Omental fat pad (tissue), 4 donors: ENCODE results near the gene CADPS2. TPM values are rescaled to one million over a fixed set of nuclear protein-coding genes. Genes with fewer than 3 reads are reported as not detected.

Source experiments
- ATAC-seq: fragments of 150-250 bp; one replicate; pipeline ENCODE4 v1.9.1; 2016; ENCODE audit warnings: mild to moderate bottlenecking, moderate library complexity; ENCODE audit not compliant: low FRiP score
- DNase-seq: peaks from one replicate; pipeline ENCODE4 v3.0.0-alpha.2; 2019; ENCODE audit warnings: low spot score
- CTCF ChIP-seq, 3 donors: fragments of 450-650 bp; IDR thresholded peaks; one replicate each; pipeline ENCODE4 v1.5.1; 2016 to 2017; ENCODE audit warnings: antibody characterized with exemption in 3 of 3, mild to moderate bottlenecking in 3 of 3, moderate library complexity in 2 of 3
- total RNA-seq, 4 donors: library from RNA; depleted of rRNA; stranded (reverse); fragments of >200 nt; gene quantifications; one replicate each; pipeline ENCODE4 v1.1.0, GENCODE V29; 2016

Gene CADPS2
- total RNA-seq, 4 donors from 2014 or later: 15.3 to 41.9 (median 24.4) TPM

GRCh38 chr7:122813845-122814244 is 72.4 kb downstream of the CADPS2 start:
- DNase-seq (no peak), ATAC-seq (no peak)
- TF ChIP-seq CTCF (IDR thresholded peaks at IDR 0.05): no peak

GRCh38 chr7:122803851-122804250 is 82.4 kb downstream of the CADPS2 start:
- no peak for ATAC-seq
- no peak for DNase-seq
- no peak for TF ChIP-seq CTCF (IDR thresholded peaks at IDR 0.05)

- no peak for TF ChIP-seq CTCF (IDR thresholded peaks at IDR 0.05)
- DNase-seq (no peak), ATAC-seq (no peak)
Measured at GRCh38 chr7:122803323-122803722, 82.9 kb downstream of the CADPS2 start.

GRCh38 chr7:122802301-122802751 is 83.9 kb downstream of the CADPS2 start:
- no peak for DNase-seq
- TF ChIP-seq CTCF (IDR thresholded peaks at IDR 0.05): no peak
- ATAC-seq: no peak

GRCh38 chr7:122791959-122792545 is 94.2 kb downstream of the CADPS2 start:
- DNase-seq: no peak
- TF ChIP-seq CTCF (IDR thresholded peaks at IDR 0.05): no peak
- no peak for ATAC-seq

- ATAC-seq (no peak), DNase-seq (no peak)
- no peak for TF ChIP-seq CTCF (IDR thresholded peaks at IDR 0.05)
Measured at GRCh38 chr7:122790591-122790990, 95.7 kb downstream of the CADPS2 start.

- TF ChIP-seq CTCF (IDR thresholded peaks at IDR 0.05): no peak
- DNase-seq (no peak), ATAC-seq (no peak)
Measured at GRCh38 chr7:122790132-122790531, 96.1 kb downstream of the CADPS2 start.
